GM19467 (cell line): ENCODE measurements around the gene MACROD2.
A peak's percentile ranks its signal among the peaks of the same experiment; 100 is the strongest.
"Not testable (repeated sequence)": the region's sequence is repeated elsewhere in the genome, so short reads cannot be mapped to it uniquely, and the experiment has no call there.

Experiments
- ATAC-seq: cut with Tn5 transposase; IDR thresholded peaks from one replicate; pipeline ENCODE4 v1.9.1; 2021; ENCODE audit warnings: mild to moderate bottlenecking, moderate library complexity; ENCODE audit not compliant: unreplicated experiment

The MACROD2 gene

GRCh38 chr20:13995086-13995665 lies at the start of gene MACROD2:
Gene MACROD2 (plus strand): TSS chr20:13995516.
- ATAC-seq: peak; percentile 61

- ATAC-seq: no peak
Observed at GRCh38 chr20:13947719-13948118, 47.6 kb upstream of the MACROD2 start.

GRCh38 chr20:13953227-13953626 lies 42.1 kb upstream of the MACROD2 start:
- no peak for ATAC-seq

GRCh38 chr20:13960119-13960518 lies 35.2 kb upstream of the MACROD2 start:
- ATAC-seq: no peak

- ATAC-seq: no peak
Observed at GRCh38 chr20:13960525-13960924, 34.8 kb upstream of the MACROD2 start.

DNA sequence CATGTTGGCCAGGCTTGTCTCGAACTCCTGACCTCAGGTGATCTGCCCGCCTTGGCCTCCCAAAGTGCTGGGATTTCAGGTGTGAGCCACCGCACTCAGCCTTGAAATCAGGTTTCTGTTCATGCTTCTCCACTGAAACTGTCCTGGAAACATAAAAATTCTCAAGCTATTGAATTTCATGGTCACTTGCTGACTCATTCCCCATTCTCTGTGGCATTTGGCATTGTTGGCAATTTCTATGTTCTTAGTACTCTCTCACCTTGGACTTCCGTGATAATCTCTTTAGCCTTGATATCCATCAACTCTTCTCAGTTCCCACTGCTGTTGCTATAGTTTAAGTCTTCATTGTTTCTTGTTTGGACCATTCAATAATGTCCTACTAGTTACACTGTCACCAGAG lies 11.1 kb upstream of the MACROD2 start:
- ATAC-seq: no peak

- ATAC-seq: no peak
Observed at GRCh38 chr20:13990465-13990864, 4.9 kb upstream of the MACROD2 start, which contains the start of gene SEL1L2. Gene SEL1L2 (minus strand): TSS chr20:13990614. CDS start chr20:13990534, 80 bp downstream.

DNA sequence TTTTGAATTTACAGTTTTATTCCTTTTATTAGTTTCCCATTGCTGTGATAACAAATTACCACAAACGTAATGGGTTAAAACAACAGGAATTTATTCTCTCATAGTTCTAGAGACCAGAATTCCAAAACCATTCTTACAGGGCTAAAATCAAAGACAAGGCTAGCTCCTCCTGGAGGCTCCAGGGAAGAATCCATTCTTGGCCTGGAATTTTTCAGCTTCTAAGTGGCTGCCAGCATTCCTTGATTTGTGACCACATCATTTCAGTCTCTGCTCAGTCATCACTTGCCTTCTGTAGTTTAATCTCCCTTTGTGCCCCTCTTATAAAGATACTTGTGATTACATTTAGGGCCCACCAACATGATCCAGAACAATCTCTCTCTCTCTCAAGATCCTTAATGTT lies 4.0 kb upstream of the MACROD2 start:
- no peak for ATAC-seq

GRCh38 chr20:13991955-13992354 lies 3.4 kb upstream of the MACROD2 start:
- not testable (repeated sequence) for ATAC-seq

DNA sequence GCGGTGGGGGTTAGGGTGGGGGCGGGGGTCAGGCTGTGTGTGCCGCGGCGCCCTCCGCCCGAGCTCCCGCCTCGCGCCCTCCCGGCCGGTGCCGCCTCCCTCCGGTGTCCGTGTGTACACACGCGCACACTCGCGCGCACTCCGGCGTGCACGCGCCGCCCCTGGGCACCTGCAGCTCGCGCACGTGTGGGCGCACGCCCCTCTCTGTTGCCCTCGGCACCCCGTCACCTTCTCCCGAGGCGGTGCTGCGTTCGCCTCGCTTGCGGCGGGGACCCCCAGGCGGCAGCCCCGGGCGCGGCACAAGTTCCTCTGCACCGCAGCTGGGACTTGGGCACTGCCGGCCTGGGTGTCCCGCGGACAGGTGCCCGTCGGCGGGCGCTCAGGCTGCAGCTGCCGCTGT lies 525 bp downstream of the MACROD2 start:
- ATAC-seq: no peak

DNA sequence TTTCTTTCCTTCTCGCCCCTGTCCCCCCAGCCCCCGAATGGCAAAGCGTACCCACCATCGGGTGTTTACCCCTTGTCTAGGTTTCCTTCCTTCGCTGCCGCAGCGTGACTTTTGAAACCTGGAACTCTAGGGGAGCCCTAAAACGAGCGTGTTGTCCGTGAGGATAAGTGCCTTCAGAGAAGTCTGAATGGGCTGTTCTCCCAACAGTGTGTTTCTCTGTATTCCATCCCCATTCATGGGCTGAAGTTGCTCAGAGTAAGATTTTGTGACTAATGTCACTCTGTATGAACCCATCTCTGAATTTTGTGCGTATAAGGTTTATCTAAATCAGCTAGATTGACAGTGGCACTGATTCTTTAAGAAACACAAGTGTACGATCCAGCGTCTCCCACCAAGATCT lies 949 bp downstream of the MACROD2 start:
- no peak for ATAC-seq

GRCh38 chr20:14000917-14001316 lies 5.6 kb downstream of the MACROD2 start:
- no peak for ATAC-seq

DNA sequence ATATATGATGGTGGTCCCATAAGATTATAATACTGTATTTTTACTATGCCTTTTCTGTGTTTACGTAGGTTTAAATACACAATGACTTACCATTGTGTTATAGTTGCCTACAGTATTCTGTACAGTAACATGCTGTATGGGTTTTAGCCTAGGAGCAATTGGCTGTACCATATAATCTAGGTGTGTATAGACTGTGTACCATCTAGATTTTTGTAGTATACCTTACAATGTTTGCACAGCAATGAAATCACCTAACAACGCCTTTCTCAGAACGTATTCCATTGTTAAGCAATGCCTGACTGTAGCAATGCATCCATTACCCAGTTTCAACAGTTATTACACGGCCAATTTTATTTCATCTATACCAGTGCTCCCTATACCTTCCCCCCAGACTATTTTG lies 10.7 kb downstream of the MACROD2 start:
- ATAC-seq: no peak

DNA sequence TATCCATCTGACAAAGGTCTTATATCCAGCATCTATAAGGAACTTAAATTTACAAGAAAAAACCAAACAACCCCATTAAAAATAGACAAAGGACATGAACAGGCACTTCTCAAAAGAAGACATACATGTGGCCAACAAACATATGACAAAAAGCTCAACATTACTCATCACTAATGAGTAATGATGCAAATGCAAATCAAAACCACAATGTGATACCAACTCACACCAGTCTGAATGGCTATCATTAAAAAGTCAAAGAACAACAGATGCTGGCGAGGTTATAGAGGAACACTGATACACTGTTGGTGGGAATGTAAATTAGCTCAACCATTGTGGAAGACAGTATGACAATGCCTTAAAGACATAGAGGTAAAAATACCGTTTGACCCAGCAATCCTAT lies 13.9 kb downstream of the MACROD2 start:
- ATAC-seq: no peak

DNA sequence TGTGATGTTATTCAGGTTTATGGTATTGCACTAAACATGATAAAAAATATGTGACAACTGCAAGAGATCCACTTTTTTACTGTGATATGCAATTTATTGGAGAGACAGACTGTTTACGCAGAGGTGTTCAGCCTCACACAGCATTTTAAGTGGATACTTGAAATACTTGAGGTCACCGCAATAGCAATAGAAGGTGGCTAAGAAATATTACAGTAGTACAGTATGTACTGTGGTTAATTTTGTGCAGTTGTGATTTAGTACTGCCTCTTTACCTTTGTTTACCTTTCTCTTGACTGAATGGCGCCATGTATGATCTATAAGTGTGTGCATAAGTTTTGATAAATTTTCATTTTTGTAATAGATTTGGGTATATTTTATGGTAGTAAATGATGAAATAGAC lies 17.4 kb downstream of the MACROD2 start:
- no peak for ATAC-seq

DNA sequence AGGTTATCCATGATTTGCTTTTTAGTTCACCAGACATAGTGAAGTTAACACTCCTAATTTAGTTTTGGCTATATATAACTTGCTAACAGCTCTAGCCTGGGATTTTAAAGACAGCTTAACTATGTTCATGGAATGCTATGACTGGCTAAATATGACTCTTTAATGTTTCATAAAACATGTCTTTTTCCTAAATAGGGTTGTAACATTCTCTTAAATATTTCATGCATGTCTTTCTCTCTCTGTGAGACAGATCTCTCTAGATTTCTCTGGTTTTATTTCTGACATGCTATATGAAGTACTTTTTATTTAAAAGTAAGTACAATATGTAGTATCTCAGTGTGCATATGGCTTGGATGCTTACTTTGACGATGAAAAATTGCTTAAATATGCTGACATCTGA lies 35.7 kb downstream of the MACROD2 start:
- ATAC-seq: no peak

- no peak for ATAC-seq
Observed at GRCh38 chr20:14033310-14033709, 38.0 kb downstream of the MACROD2 start.

DNA sequence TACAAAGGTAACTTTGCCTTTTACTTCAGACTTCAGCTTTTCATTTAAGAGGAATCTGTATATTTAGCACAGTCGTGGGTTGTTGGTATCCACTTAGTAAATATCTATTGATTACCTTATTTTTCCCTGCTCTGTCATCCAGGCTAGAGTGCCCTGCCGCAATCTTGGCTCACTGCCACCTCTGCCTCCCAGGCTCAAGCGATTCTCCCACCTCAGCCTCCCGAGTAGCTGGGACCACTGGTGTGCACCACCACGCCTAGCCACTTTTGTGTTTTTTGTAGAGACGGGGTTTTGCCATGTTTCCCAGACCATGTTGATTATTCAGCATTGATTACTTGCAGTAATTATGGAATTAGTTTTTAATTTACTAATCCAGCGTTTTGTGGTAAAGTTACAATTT lies 41.3 kb downstream of the MACROD2 start:
- ATAC-seq: no peak

- ATAC-seq: not testable (repeated sequence)
Observed at GRCh38 chr20:14044712-14045276, 49.5 kb downstream of the MACROD2 start.

DNA sequence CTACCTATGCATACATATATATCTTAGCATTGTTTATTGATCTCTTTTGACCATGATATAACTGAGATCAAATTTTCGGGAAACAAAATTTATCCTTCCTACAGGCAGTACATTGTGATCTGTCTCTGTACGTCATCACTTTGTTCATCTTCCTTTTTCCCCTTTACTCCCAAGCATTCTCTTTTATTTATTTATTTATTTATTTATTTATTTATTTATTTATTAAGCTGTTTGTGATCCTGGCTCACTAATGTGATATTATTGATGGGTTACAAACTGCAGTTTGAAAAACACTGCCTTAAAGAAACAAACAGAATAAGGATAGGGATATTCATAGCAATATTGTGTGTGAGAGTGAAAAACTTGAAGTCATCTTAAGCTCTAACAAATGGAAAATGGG lies 51.2 kb downstream of the MACROD2 start:
- no peak for ATAC-seq

DNA sequence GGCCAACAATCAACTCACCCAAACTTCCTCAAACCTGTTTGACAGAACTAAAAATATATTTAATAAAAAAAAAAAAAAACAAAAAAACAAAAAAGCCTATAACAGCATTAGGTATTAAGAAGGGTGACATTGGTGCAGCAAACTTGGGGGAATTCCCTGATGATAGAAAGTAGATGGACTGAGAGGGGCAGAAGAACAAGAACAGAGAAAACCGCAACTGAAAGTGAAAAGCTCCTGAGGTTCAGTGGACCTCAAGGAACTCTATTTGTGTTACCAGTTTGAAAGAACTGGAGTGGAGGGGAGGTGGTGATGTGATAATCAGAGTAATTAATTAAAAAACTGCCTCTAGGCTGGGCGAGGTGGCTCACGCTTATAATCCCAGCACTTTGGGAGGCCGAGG lies 53.8 kb downstream of the MACROD2 start:
- ATAC-seq: peak; percentile 72

- ATAC-seq: no peak
Observed at GRCh38 chr20:14051454-14051853, 56.1 kb downstream of the MACROD2 start.

DNA sequence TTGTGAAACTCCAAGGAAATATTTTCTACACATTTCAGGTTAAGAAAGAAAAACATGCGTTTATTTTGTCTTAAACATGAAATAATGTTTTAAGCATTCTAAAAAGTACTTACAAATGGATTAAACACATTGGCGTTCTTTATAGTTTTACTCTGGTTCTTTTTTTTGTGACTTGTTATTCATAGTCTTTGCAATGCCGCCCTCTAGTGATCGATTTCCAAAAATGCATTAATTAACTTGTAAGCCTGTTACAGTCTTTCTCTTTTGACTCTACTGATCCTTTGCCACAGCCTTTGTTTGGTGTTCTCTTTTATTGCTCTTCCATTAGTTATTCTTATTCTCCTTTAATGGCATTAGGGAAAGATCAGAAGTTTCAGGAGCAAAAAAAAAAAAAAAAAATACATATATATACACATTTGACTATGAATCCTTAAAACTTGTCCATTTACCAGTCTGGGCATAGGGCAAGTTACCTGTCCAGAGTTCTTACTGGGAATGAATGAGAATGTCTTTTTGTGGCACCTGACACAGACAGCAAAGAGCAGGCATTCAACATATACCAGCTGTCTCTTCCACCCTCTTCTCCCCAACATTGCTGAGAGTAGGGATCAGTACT lies 59.9 kb downstream of the MACROD2 start:
- no peak for ATAC-seq
